ENCODE data around the gene SS18L1.
"Not testable (repeated sequence)": the region's sequence is repeated elsewhere in the genome, so short reads cannot be mapped to it uniquely, and the experiment has no call there.

SS18L1 gene

DNA sequence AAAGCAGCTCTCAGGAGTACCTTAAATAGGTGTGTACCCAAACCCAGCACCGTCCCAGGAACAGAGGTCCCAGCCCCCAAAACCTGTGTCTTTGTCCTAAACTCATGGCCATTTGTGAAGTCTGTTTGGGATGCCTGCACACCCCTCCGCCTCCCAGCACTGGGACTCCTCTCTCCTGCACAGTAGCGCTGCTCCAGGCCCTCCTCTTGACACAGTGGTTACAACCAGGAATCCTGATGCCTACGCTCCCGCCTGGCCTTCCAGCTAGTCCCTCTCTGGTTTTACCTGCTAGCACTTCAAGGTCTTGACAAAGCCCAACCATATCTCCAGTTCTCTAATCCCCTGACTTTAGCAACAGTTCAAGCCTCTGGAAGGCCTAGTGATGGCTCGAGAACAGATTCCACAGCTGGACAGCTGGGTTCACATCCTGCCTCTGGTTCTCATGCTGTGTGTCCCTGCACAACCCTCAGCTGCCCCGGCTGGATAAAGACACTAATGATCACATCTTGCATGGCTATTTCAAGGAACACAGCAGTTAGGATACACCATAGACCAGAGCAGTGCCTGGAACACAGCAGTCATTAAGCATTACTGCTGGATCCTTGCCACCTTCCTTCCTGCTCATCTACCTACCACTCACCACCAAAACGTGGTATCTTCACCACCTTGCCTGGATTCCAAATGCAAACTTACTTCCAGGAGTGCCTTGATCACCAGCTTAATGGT is 5.9 kb upstream of the SS18L1 start:
- DNase-seq (ENCODE audit: low read depth in 2 of 2), result no peak

DNA sequence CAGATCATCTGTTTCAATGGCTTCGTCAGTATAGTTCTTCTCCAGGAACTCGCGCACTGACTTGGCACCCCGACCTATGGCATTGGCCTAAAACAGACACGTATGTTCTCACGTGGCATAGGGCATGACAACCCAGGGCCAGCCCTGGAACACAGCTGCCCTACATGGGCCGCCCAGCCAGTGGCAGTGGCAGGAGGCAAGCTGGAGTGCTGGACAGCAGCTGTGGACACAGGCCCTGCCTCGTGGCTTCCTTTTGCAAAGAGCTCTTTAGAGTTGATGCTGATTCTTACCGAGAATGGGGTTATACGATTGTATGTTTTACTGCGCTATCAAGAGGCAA is 5.4 kb upstream of the SS18L1 start:
- DNase-seq (ENCODE audit: low read depth in 2 of 2), result no peak

DNA sequence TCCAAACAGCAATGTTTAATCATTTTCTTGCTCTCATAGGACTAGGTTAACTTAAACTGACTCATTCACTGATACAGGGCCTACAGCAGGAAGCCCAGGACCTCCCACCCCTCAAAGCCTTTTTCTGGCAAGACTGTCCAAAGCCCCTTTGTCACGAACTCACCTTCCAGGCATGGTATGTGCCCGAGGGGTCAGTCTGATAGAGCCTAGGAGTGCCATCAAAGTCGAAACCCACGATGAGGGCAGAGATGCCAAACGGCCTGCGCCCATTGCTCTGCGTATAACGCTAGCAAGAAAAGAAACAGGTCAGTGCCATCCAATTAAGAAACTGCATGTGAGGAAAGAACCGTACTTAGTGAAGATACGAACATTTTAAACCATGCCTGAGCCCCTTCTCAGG is 4.7 kb upstream of the SS18L1 start:
- DNase-seq (ENCODE audit: low read depth in 2 of 2), result no peak

DNA sequence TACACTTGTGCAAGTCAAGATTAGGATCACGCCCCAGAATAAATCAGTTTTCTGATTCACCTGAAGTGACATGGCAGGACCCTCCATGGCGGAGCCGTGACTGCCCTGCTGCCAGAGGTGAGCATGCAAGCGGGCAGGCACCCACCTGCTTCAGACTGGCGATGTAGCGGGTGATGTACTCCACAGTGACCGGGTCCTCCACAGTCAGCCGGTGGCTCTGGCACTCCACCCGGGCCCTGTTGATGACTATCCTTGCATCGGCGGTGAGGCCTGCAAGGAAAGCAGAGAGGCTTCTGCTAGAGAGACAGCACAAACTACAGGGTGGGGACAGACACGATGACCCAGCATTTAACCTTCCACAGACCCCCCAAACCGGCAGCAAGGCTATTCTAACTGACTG is 3.9 kb upstream of the SS18L1 start:
- no peak for DNase-seq (ENCODE audit: low read depth in 2 of 2)

DNA sequence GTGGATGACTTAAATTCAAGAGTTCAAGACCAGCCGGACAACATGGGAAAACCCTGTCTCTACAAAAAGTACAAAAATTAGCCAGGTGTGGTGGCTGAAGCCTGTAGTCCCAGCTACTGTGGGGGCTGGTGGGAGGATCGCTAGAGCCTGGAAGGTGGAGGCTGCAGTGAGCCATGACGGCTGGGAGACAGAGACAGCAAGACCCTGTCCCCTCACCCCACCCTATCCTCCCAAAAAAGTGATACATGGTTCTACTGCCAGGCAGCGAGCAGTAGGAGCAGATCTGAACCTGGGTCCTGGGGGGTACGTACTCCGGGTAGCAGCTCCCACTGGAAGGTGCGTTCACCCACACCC is 2.5 kb upstream of the SS18L1 start:
- DNase-seq (ENCODE audit: low read depth in 2 of 2), result no peak

DNA sequence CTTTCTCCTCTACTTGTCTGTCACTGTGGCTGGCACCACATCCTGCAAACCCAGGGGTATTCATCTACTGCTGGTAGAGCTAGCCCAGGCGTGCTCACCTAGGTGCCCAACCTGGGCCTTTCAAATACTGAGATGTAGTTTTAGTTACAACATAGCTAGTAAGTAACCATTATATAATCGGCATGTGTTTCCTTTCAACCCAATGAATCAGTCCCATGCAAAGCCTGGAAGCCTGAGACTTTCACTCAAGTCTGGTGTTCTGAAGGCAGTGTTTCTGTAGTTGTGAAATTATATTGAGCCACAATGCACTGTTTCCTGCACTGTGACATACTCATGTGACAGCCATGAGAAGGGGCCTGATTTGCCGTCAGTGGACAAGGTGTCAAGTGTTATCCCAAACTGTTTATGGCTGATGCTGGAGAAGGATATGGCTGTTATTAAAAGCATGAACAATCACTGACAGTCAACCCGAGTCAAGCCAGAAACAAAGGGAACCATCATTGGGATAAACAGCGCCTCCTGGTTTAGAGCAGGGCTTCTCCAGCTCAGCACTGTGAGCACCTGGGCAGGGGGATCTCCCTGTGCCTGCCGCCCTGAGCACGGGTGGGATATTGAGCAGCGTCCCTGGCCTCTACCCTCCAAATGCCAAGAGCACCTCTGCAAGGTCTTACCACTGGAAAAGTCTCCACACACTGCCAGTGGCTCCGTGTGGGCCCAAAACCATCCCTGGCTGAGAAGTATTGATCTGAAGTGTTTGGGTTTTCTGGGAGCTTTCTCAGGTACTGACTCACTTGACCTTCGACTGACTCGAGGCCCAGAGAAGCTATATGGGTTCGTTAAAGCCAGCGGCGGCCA is 1.9 kb upstream of the SS18L1 start:
- DNase-seq (ENCODE audit: low read depth in 2 of 2), result peak in 1 of 2 experiments; percentile 12

DNA sequence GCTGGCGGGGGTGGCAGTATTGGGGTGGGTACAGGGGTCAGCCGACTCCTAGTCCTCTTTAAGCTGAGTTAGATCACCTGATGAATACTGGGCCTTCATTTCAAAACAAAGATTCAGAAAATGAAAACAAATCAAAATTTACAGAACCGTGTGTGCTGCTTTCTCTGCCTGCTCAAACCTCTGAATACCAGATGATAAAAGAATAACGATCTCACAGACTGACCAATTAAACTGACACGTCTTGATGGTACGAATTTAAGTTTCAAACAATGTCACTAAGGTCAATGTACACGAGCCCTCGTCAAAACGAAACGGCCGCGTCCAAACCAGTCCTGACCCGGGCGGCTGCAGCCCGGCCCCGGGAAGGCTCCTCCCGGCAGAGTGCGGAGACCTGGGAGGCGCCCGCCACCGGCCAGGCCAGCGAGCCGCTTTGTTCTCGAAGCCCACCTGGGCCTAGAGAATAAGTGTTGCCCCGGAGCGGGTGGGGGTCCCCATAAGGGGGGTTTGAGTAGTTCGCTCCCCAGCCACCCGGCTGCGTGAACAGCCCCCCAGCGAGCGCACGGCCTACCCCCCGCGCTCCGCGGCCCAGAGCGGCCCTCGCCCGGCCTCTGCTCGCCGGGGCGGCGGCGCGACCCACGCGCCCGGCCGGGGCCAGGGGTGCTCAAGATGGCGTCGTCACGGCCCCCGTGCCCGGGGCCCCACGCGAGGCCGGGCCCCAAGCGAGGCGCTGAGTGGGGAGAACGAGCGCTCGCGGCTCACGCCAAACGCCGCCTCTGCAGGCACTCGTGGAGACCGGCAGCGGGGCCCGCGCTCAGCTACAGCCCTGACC is 1.1 kb upstream of the SS18L1 start:
- no peak for DNase-seq (ENCODE audit: low read depth in 2 of 2)

DNA sequence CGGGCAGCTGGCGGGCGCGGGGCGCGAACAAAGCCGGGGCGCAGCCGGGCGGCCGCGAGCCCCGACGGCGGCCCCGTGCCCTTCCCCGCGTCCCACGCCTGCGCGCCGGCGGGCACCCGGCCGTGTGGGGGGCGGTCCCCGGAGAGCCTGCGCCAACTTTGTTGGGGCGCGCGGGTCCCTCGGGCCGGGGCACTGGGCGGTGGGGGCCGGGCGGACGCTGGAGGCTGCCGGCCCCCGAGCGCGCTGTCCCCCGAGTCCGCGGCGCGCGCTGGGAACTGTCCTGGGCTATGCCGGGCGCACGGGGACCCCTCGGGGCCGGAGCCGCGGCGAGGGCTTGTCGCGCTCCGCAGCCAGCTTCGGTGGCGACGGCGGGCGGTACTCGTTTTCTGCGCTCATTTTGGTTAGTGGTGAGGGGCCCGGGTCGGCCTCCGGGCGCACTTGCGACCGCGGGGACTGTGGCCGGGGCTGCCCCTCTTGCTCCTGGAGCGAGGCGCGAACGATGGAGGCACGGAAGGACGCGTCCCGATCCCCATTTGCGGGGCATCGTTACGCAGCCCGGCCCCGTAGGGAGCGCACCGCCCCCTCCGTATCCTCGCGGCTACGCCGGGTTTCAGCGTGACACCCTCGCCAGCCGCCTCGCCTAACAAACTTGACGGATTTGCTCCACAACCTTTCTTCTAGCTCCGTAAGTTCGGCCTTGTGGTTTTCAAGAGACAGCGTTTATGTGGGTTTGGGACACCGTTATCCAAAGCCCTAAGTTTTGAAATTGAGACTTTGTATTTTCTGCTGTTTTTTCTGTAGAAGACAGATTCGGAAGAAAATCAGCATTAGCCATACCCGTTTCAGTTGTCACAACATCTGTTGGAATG is 622 bp downstream of the SS18L1 start:
- peak in 1 of 2 experiments; percentile 57 for DNase-seq (ENCODE audit: low read depth in 2 of 2)

DNA sequence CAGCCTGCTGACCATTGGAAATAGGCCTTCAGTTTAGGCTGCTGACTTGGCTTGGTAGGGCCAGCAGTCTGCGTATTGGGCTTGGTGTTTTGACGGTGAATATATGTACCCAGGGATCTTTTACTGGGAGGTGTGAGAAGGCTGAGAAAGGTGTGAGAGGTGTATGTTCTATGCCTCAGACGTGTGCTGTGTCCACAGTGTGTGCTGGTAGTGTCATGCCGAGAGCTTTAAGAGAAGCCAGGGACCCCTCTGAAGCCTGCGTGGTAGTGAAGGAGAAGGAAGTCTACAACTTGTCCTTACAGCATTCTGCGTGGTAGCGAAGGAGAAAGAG is 2.1 kb downstream of the SS18L1 start:
- no peak for DNase-seq (ENCODE audit: low read depth in 2 of 2)

DNA sequence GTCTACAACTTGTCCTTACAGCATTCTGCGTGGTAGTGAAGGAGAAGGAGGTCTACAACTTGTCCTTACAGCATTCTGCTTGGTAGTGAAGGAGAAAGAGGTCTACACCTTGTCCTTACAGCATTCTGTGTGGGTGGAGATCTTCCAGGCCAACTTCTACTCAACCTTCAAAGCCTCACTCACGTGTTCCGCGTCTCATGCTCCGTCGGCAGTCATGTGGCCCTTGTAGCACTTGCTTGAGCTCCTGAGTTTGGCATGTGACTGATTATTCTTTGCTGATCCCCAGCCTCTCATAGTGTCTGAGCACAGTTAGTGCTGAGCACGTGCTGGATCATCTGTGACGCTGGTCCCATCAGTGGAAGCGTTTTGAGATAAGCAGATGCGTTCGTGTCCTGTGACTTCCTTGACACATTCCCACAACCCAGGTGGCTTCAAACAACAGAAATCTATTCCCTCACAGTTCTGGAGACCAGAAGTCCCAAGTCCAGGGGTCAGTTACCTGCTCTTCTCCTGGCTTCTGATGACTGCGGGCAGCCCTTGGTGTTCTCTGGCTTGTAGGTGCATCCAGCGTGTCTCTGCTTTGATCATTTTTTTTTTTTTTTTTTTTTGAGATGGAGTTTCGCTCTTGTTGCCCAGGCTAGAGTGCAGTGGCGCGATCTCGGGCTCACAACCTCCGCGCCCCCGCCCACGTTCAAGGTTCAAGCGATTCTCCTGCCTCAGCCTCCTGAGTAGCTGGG is 2.6 kb downstream of the SS18L1 start:
- DNase-seq (ENCODE audit: low read depth in 2 of 2), result no peak

DNA sequence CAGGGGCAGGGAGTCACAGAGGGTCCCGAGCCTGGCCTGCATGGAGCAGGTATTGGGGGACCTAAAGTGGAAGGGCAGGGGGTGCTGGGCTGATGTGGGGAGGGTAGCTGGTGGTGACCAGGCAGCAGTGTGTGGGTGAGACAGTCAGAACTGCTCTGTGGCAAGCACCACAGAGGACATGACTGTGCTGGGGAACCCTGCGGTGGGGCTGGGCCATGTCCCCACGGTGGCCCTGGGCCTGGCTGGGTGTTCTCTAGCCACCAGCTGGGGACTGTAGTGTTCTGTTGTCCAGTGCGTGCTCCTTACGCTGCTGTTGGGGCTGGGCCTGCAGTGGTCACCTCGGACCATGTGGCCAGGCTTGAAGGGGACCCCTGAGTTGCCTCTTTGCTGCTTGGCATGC is 3.6 kb downstream of the SS18L1 start:
- no peak for DNase-seq (ENCODE audit: low read depth in 2 of 2)

DNA sequence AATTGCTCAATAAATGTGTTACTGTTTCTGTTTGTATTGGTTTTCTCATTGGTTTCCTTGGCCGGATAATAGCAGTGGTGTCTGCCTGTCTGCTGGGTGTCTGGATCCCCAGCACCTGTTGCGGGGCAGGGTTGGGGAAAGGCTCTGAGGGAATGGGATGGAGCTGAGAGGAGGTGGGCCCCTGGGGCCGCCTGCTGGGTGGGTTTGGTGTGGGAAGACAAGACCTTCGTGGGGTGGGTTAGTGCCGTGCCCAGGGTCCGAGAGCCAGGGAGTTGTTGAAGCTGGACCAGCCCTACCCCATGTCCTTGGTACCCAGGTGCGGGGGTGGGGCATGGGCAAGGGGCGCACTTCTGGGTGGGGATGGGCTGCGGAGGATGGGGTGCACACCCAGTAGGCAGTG is 4.0 kb downstream of the SS18L1 start:
- no peak for DNase-seq (ENCODE audit: low read depth in 2 of 2)

DNA sequence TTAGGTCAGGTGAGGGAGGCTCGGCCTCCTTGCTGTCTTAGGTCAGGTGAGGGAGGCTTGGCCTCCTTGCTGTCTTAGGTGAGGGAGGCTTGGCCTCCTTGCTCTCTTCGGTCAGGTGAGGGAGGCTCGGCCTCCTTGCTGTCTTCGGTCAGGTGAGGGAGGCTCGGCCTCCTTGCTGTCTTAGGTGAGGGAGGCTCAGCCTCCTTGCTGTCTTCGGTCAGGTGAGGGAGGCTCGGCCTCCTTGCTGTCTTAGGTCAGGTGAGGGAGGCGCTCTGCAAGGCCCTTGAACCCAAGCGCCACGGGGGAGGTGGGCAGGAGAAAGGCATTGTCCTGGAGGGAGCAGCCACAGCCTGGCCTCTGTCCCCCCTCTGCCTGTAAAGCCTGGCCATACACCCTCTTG is 4.8 kb downstream of the SS18L1 start:
- DNase-seq (ENCODE audit: low read depth in 2 of 2), result not testable (repeated sequence)

DNA sequence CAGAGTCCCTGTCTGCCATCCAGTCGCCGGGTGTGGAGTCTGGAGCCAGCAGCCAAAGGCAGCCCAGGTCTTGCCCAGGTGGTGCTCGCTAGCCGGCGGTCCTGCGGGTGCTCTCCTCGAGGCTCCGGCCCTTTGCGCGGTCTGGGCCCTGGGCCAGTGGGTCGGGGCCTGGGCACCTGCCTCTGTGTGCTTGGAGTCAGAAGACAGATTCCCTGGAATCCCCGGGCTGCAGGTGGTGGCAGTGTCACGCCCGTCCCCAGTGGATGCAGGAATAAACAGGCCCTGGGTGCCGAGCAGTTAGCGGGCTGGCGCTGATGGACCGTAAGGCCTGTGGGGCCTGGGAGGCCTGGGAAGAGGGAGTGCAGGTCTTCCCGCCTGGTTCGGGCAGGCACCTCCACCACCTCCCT is 5.3 kb downstream of the SS18L1 start:
- DNase-seq (ENCODE audit: low read depth in 2 of 2), result no peak

DNA sequence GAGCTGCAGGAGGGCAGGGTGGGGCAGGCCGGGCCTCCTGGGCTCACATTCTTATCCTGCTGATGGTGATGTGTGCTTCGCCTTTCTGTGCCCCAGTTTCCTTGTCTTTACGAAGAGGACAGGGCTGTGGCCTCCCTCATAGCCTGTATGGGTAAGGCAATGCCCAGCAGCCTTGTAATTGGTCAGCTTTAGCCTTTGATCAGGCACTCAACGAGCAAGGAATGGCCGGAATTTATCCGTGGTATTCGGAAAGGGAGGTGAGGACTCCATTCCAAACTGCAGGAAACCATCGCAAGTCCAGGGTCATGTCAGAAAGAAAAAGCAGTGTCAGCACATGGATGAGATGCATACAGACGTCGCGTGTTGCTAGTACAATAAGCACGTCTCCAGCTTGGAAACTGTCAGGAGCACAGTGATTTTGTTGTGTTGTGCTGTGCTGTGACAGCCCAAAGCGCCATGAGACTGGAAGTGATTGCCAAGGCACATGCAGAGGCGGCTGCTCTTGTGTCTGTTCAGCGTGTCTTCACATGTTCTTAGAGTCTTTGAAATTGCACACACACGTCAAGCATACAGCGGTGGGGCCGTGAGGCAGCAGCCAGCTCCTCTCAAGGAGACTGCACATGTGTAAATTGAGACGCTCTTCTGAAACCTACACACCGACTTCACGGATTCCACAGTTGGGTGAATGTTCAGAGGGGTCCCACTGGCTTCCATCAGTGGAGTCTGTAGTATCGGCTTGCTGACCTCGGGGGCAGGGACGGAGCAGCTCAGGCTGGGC is 6.2 kb downstream of the SS18L1 start:
- no peak for DNase-seq (ENCODE audit: low read depth in 2 of 2)

DNA sequence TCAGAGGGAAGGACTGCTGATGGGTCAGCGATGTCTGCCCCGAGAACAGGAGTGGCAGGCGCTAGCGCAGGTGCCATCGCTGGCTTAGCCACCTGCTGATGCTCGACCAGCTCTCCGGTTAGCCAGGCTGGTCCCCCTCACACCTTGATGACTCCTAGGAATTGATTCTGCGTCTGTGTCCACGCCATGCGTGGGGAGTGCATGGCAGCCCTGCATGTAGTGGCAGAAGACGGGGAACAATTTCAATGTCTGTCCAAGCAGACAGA is 6.7 kb downstream of the SS18L1 start:
- no peak for DNase-seq (ENCODE audit: low read depth in 2 of 2)

DNA sequence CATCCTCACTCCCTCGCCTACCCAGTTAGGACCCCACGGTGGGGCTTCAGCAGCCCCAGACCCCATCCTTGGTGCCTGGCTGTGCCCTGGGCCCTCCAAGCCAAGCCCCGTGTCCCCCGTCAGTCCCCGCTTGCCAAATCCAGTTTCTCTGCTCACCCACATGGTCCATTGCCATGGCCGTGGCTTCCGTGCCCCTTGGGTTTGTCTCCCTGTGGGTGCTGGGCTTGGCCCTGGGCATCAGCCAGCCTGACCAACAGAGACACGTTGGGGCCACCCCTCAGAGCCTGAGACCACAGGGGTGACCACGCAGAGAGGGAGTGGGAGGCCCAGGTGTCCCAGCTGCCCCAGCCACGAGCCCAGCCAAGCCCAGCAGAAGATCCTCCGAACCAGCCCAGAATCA is 7.7 kb downstream of the SS18L1 start:
- no peak for DNase-seq (ENCODE audit: low read depth in 2 of 2)

DNA sequence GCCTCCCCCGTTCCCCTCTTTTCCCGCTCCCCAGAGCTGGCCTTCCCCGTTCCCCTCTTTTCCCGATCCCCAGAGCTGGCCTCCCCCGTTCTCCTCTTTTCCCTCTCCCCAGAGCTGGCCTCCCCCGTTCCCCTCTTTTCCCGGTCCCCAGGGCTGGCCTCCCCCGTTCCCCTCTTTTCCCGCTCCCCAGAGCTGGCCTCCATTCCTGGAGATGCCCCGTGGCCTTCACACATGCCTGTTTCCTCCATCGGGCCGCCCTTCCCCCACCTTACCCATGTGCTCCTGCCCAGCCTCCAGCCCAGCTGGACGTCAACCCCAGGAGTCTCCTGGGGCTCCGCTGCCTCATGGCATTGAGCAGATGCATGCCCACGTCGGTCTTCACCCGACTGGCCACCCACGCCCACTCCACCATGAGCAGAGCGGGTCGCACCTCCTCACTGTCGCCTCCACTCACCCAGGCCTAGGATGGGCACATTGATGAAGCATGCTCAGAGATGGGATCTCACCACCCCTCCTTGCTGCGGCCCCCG is 8.3 kb downstream of the SS18L1 start:
- DNase-seq (ENCODE audit: low read depth in 2 of 2), result no peak

DNA sequence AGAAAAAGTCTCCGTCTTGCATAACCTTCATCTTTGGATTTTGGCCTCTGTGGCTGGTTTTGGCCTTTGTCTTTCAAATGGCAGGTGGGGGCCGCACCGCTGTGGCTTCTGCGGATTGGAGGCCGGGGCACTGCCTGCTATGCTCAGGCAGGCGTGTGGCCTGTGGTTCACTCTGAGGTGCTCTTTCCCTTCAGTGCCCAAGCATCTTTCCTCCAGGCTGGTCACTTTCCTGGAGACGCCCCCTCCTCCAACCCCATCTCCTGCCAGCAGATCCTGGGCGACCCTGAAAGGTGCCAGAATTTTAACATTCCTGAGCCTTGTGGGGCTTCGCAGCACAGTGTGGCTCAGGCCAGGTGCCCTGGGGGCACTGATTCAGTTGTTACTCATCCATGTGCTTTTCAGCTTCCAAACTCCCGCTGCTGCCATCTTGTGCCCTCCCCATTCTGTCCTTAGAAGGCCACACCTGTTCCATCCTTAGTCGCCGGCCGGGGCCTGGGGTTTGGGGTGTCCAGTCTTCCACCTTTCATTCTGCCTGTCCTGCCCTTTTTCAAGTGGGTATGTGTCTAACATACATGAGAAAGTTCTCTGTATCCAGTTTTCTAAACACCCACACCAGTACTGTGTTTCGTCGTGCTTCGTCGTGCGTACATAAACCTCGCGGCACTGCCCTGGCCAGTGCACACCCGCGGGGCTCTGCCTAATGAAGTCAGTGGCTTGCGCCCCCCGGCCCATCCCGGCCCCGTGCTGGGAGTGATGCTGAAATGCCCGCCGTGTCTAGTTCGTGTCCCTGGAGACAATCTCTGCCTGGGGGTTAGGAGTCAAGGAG is 12.1 kb downstream of the SS18L1 start:
- no peak for DNase-seq (ENCODE audit: low read depth in 2 of 2)

DNA sequence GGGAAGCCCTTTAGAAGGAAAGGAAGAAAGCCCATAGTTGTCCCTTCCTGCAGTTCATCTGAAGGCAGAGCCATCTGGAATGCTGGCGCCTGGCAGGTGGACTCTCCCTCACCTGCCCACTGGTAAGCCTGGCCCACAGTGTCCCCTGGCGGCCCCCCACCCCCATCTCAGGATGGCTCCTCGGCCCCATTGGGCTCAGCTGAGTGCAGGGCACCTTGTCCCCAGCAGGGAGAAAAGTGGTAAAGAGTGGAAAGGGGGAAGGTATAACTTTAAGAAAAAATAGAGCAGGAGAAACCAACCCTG is 12.6 kb downstream of the SS18L1 start:
- no peak for DNase-seq (ENCODE audit: low read depth in 2 of 2)

Measured in stimulated activated CD4-positive, alpha-beta T cell treated with anti-CD3 and anti-CD28 coated beads, Interleukin-12 subunit alpha, Interleukin-12 subunit beta, amount 100 ng/mL, for 24 hours (primary cell).